GM18858 (cell line): ENCODE results near the gene ZPR1.
"Not testable (repeated sequence)": the region's sequence is repeated elsewhere in the genome, so short reads cannot be mapped to it uniquely, and the experiment has no call there.

Source experiments
- ATAC-seq: cut with Tn5 transposase; IDR thresholded peaks from one replicate; pipeline ENCODE4 v1.9.1; 2021; ENCODE audit not compliant: unreplicated experiment

ZPR1 gene

GRCh38 chr11:116823031-116823843, 35.4 kb upstream of the ZPR1 start, which contains the start of gene APOA4:
TSS of gene APOA4 (minus strand) at chr11:116823304. CDS start at chr11:116823191, 113 bp downstream.
- ATAC-seq = no peak

- no peak for ATAC-seq
These were observed 34.8 kb upstream of the ZPR1 start for GRCh38 chr11:116822575-116822974.

GRCh38 chr11:116821050-116821918, 33.5 kb upstream of the ZPR1 start:
- no peak for ATAC-seq

GRCh38 chr11:116819049-116819448, 31.2 kb upstream of the ZPR1 start:
- no peak for ATAC-seq

GRCh38 chr11:116814502-116814901, 26.7 kb upstream of the ZPR1 start:
- ATAC-seq = no peak

GRCh38 chr11:116813781-116814471, 26.1 kb upstream of the ZPR1 start:
- no peak for ATAC-seq

- no peak for ATAC-seq
These were observed 25.3 kb upstream of the ZPR1 start for GRCh38 chr11:116813170-116813569.

- ATAC-seq = no peak
These were observed 24.3 kb upstream of the ZPR1 start for GRCh38 chr11:116812109-116812508.

GRCh38 chr11:116811194-116811593, 23.4 kb upstream of the ZPR1 start:
- no peak for ATAC-seq

- ATAC-seq = no peak
These were observed 20.7 kb upstream of the ZPR1 start for GRCh38 chr11:116808262-116809175.

- no peak for ATAC-seq
These were observed 19.9 kb upstream of the ZPR1 start for GRCh38 chr11:116807601-116808261.

- ATAC-seq = no peak
These were observed 16.2 kb upstream of the ZPR1 start for GRCh38 chr11:116804001-116804400.

- ATAC-seq = not testable (repeated sequence)
These were observed 13.8 kb upstream of the ZPR1 start for GRCh38 chr11:116801662-116802061.

- no peak for ATAC-seq
These were observed 12.8 kb upstream of the ZPR1 start for GRCh38 chr11:116800610-116801009.

- no peak for ATAC-seq
These were observed 10.5 kb upstream of the ZPR1 start for GRCh38 chr11:116798368-116798767.

- no peak for ATAC-seq
These were observed 10.0 kb upstream of the ZPR1 start for GRCh38 chr11:116797816-116798215.

- ATAC-seq = no peak
These were observed 8.7 kb upstream of the ZPR1 start for GRCh38 chr11:116796548-116796947.

- ATAC-seq = no peak
These were observed 7.0 kb upstream of the ZPR1 start for GRCh38 chr11:116794851-116795250.

GRCh38 chr11:116793772-116794097, 5.9 kb upstream of the ZPR1 start:
- ATAC-seq = no peak
